ENCODE data around the gene TPSD1.
"Not testable (repeated sequence)": the region's sequence is repeated elsewhere in the genome, so short reads cannot be mapped to it uniquely, and the experiment has no call there.

TPSD1 gene

DNA sequence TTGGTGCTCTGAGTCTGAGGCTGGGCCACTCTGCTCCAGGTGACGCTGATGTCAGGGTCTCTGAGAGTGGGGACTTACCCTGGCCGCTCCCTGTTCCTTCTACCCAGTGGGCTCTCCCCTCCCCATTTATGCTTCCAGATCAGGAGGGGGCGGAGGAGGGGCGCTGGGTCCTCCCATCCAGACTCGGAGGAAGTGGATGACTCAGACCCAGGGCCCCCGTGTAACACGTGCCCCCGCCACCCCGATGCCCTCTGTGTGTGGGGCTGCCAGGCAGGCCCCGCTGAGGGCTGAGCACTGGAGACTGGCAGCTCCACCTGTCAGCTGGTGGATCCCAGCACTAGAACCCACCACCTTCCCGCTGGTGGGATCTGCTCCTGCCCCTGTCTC, 25.8 kb upstream of the TPSD1 start, which contains the start of gene TPSB2:
Gene TPSB2 (minus strand): TSS at position 101 of the 387 bp plus-strand sequence. CDS start 233 bp downstream, outside the sequence.
- H2BK5ac ChIP-seq (ENCODE audit: low read depth, low read length, poor library complexity); H3K4me2 ChIP-seq (ENCODE audit: low read length); H4K12ac ChIP-seq (ENCODE audit: low read depth, low read length); H3K36me3 ChIP-seq (ENCODE audit: control insufficient read depth in 1 of 2, insufficient read depth in 2 of 2, low read length in 2 of 2); H3K4me1 ChIP-seq (ENCODE audit: control insufficient read depth in 1 of 2, insufficient read depth in 2 of 2, low read length in 2 of 2); H3K9me3 ChIP-seq (ENCODE audit: insufficient read depth, low read depth, low read length); H2AFZ ChIP-seq (ENCODE audit: insufficient read depth, low read length, poor library complexity); H3K14ac ChIP-seq (ENCODE audit: low read length); H4K8ac ChIP-seq (ENCODE audit: low read depth, low read length); H4K91ac ChIP-seq (ENCODE audit: low read depth, low read length); H3K79me2 ChIP-seq (ENCODE audit: control insufficient read depth, insufficient read depth, low read length, poor library complexity); H3K18ac ChIP-seq (ENCODE audit: low read length); DNase-seq; H3K23ac ChIP-seq (ENCODE audit: low read length); H3K9ac ChIP-seq (ENCODE audit: low read length); H2BK120ac ChIP-seq (ENCODE audit: insufficient read depth, low read length, poor library complexity); H3K4me3 ChIP-seq (ENCODE audit: low read depth, low read length); H2BK12ac ChIP-seq (ENCODE audit: low read length); H2AK5ac ChIP-seq (ENCODE audit: low read length); H3K4ac ChIP-seq (ENCODE audit: low read depth, low read length); H3K79me1 ChIP-seq (ENCODE audit: low read length); H3K27me3 ChIP-seq (ENCODE audit: insufficient read depth, low read length); H3K27ac ChIP-seq (ENCODE audit: low read depth, low read length): not testable (repeated sequence)
- WGBS (ENCODE audit: extremely low coverage, insufficient coverage, insufficient read length), result no CpG with 5 or more reads among the region's 11 CpGs

- WGBS (ENCODE audit: extremely low coverage, insufficient coverage, insufficient read length), result no CpG with 5 or more reads among the region's 17 CpGs
- not testable (repeated sequence) for H3K79me2 ChIP-seq (ENCODE audit: control insufficient read depth, insufficient read depth, low read length, poor library complexity); H3K4ac ChIP-seq (ENCODE audit: low read depth, low read length); H3K4me3 ChIP-seq (ENCODE audit: low read depth, low read length); H4K12ac ChIP-seq (ENCODE audit: low read depth, low read length); H3K4me2 ChIP-seq (ENCODE audit: low read length); H2BK120ac ChIP-seq (ENCODE audit: insufficient read depth, low read length, poor library complexity); H3K36me3 ChIP-seq (ENCODE audit: control insufficient read depth in 1 of 2, insufficient read depth in 2 of 2, low read length in 2 of 2); H4K91ac ChIP-seq (ENCODE audit: low read depth, low read length); H3K27ac ChIP-seq (ENCODE audit: low read depth, low read length); H2AK5ac ChIP-seq (ENCODE audit: low read length); H2BK12ac ChIP-seq (ENCODE audit: low read length); H2BK5ac ChIP-seq (ENCODE audit: low read depth, low read length, poor library complexity); H3K23ac ChIP-seq (ENCODE audit: low read length); H2AFZ ChIP-seq (ENCODE audit: insufficient read depth, low read length, poor library complexity); H3K9me3 ChIP-seq (ENCODE audit: insufficient read depth, low read depth, low read length); H3K9ac ChIP-seq (ENCODE audit: low read length); DNase-seq; H3K18ac ChIP-seq (ENCODE audit: low read length); H3K27me3 ChIP-seq (ENCODE audit: insufficient read depth, low read length); H3K79me1 ChIP-seq (ENCODE audit: low read length); H4K8ac ChIP-seq (ENCODE audit: low read depth, low read length); H3K14ac ChIP-seq (ENCODE audit: low read length); H3K4me1 ChIP-seq (ENCODE audit: control insufficient read depth in 1 of 2, insufficient read depth in 2 of 2, low read length in 2 of 2)
Measured at GRCh38 chr16:1230471-1231212, 25.2 kb upstream of the TPSD1 start.

GRCh38 chr16:1231301-1231700, 24.6 kb upstream of the TPSD1 start:
- not testable (repeated sequence) for H3K27ac ChIP-seq (ENCODE audit: low read depth, low read length); H2AFZ ChIP-seq (ENCODE audit: insufficient read depth, low read length, poor library complexity); H3K14ac ChIP-seq (ENCODE audit: low read length); H3K18ac ChIP-seq (ENCODE audit: low read length); H3K9me3 ChIP-seq (ENCODE audit: insufficient read depth, low read depth, low read length); H3K23ac ChIP-seq (ENCODE audit: low read length); DNase-seq; H3K79me2 ChIP-seq (ENCODE audit: control insufficient read depth, insufficient read depth, low read length, poor library complexity); H2AK5ac ChIP-seq (ENCODE audit: low read length); H2BK120ac ChIP-seq (ENCODE audit: insufficient read depth, low read length, poor library complexity); H3K4me1 ChIP-seq (ENCODE audit: control insufficient read depth in 1 of 2, insufficient read depth in 2 of 2, low read length in 2 of 2); H2BK5ac ChIP-seq (ENCODE audit: low read depth, low read length, poor library complexity); H3K4ac ChIP-seq (ENCODE audit: low read depth, low read length); H4K8ac ChIP-seq (ENCODE audit: low read depth, low read length); H4K91ac ChIP-seq (ENCODE audit: low read depth, low read length); H3K79me1 ChIP-seq (ENCODE audit: low read length); H4K12ac ChIP-seq (ENCODE audit: low read depth, low read length); H3K4me3 ChIP-seq (ENCODE audit: low read depth, low read length); H3K27me3 ChIP-seq (ENCODE audit: insufficient read depth, low read length); H3K36me3 ChIP-seq (ENCODE audit: control insufficient read depth in 1 of 2, insufficient read depth in 2 of 2, low read length in 2 of 2); H3K4me2 ChIP-seq (ENCODE audit: low read length); H2BK12ac ChIP-seq (ENCODE audit: low read length); H3K9ac ChIP-seq (ENCODE audit: low read length)
- WGBS (ENCODE audit: extremely low coverage, insufficient coverage, insufficient read length), result no CpG with 5 or more reads among the region's 7 CpGs

- H3K27ac ChIP-seq (ENCODE audit: low read depth, low read length); H3K9ac ChIP-seq (ENCODE audit: low read length); H4K8ac ChIP-seq (ENCODE audit: low read depth, low read length); H3K14ac ChIP-seq (ENCODE audit: low read length); H3K23ac ChIP-seq (ENCODE audit: low read length); H2BK120ac ChIP-seq (ENCODE audit: insufficient read depth, low read length, poor library complexity); H2AK5ac ChIP-seq (ENCODE audit: low read length); H4K91ac ChIP-seq (ENCODE audit: low read depth, low read length); H4K12ac ChIP-seq (ENCODE audit: low read depth, low read length); H3K4me3 ChIP-seq (ENCODE audit: low read depth, low read length); H3K18ac ChIP-seq (ENCODE audit: low read length); H3K79me2 ChIP-seq (ENCODE audit: control insufficient read depth, insufficient read depth, low read length, poor library complexity); H3K9me3 ChIP-seq (ENCODE audit: insufficient read depth, low read depth, low read length); H3K4ac ChIP-seq (ENCODE audit: low read depth, low read length); H3K27me3 ChIP-seq (ENCODE audit: insufficient read depth, low read length); H3K4me2 ChIP-seq (ENCODE audit: low read length); DNase-seq; H3K79me1 ChIP-seq (ENCODE audit: low read length); H2AFZ ChIP-seq (ENCODE audit: insufficient read depth, low read length, poor library complexity); H2BK5ac ChIP-seq (ENCODE audit: low read depth, low read length, poor library complexity); H2BK12ac ChIP-seq (ENCODE audit: low read length); H3K36me3 ChIP-seq (ENCODE audit: control insufficient read depth in 1 of 2, insufficient read depth in 2 of 2, low read length in 2 of 2); H3K4me1 ChIP-seq (ENCODE audit: control insufficient read depth in 1 of 2, insufficient read depth in 2 of 2, low read length in 2 of 2): not testable (repeated sequence)
- no CpG with 5 or more reads among the region's 47 CpGs for WGBS (ENCODE audit: extremely low coverage, insufficient coverage, insufficient read length)
Measured at GRCh38 chr16:1232049-1232748, 23.7 kb upstream of the TPSD1 start.

Measured in trophoblast cell (in vitro differentiated cells and primary cell).